ENCODE data around the gene SLC45A2. TPM values are rescaled to one million over a fixed set of nuclear protein-coding genes. Genes with fewer than 3 reads are reported as not detected.

SLC45A2 gene
- total RNA-seq, 3 donors from 2014 or later (not counting 1 experiment from before 2014, with no cell fraction given) = not detected

DNA sequence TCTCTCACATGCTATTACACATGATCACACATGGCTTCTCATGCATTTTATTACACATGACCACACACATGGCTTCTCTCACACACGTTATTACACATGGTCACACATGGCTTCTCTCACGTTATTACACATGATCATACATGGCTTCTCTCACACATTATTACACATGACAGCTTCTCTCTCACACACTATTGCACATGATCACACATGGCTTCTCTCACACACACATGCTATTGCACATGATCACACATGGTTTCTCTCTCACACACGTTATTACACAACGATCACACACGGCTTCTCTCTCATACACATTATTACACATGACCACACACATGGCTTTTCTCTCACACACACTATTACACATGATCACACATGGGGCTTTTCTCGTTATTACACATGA, 954 bp upstream of the SLC45A2 start:
- Mint-ChIP-seq H3K36me3 (no peaks in the 10 kb centered on the region), H3K9me3 (no peaks in the 10 kb centered on the region), H3K27me3 (ENCODE audit: low read depth in 2 of 2) (no peaks in the 10 kb centered on the region), H3K4me1 (no peaks in the 10 kb centered on the region), H3K27ac (no peak overlapping the region), H3K4me3 (no peak overlapping the region)
- H3K36me3 ChIP-seq (ENCODE audit: control insufficient read depth, insufficient read depth, low read length) = peaks cover 16% of the 10 kb centered on the region
- H3K27ac ChIP-seq (ENCODE audit: low read length) = no peak overlapping the region
- no peaks in the 10 kb centered on the region for H3K9me3 ChIP-seq (ENCODE audit: control insufficient read depth, insufficient read depth, low read length)
- H3K27me3 ChIP-seq (ENCODE audit: control insufficient read depth, insufficient read depth, low read length) = no peaks in the 10 kb centered on the region
- DNase-seq = no peak
- intact Hi-C loops (cut with micrococcal nuclease) = no loop called here
- H3K4me1 ChIP-seq (ENCODE audit: control insufficient read depth, insufficient read depth, low read length) = no peaks in the 10 kb centered on the region
- WGBS (ENCODE audit: insufficient coverage) = 96% methylated on average over 6 of the region's 6 CpGs
- no peak overlapping the region for H3K4me3 ChIP-seq (ENCODE audit: low read length)
- no peak for ATAC-seq
- TF ChIP-seq, protein P1, sequence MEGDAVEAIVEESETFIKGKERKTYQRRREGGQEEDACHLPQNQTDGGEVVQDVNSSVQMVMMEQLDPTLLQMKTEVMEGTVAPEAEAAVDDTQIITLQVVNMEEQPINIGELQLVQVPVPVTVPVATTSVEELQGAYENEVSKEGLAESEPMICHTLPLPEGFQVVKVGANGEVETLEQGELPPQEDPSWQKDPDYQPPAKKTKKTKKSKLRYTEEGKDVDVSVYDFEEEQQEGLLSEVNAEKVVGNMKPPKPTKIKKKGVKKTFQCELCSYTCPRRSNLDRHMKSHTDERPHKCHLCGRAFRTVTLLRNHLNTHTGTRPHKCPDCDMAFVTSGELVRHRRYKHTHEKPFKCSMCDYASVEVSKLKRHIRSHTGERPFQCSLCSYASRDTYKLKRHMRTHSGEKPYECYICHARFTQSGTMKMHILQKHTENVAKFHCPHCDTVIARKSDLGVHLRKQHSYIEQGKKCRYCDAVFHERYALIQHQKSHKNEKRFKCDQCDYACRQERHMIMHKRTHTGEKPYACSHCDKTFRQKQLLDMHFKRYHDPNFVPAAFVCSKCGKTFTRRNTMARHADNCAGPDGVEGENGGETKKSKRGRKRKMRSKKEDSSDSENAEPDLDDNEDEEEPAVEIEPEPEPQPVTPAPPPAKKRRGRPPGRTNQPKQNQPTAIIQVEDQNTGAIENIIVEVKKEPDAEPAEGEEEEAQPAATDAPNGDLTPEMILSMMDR (IDR thresholded peaks at IDR 0.05) = no peak

DNA sequence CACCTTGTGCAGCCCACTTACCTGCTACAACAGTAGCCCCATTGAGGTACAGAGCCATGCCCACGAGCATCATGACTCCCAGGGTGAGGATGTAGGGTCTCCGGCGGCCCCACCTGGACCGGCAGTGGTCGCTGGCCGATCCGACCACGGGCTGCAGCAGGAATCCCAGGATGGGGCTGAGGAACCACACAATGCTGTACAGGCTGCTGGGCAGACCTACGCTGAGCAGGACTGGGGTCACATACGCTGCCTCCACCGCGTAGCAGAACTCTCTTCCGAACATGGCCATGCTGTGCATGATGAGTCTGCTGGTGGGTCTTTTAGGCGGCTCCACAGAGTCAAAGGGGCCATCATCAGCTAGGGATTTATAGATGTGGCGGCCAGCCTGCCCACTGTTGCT, 315 bp downstream of the SLC45A2 start:
- ATAC-seq (no peak), DNase-seq (no peak)
- Histone ChIP-seq H3K27me3 (ENCODE audit: control insufficient read depth, insufficient read depth, low read length) (no peaks in the 10 kb centered on the region), H3K27ac (ENCODE audit: low read length) (no peak overlapping the region), H3K9me3 (ENCODE audit: control insufficient read depth, insufficient read depth, low read length) (no peaks in the 10 kb centered on the region), H3K4me1 (ENCODE audit: control insufficient read depth, insufficient read depth, low read length) (no peaks in the 10 kb centered on the region), H3K36me3 (ENCODE audit: control insufficient read depth, insufficient read depth, low read length) (peaks cover 14% of the 10 kb centered on the region), H3K4me3 (ENCODE audit: low read length) (no peak overlapping the region)
- WGBS (ENCODE audit: insufficient coverage) = 96% methylated on average over 15 of the region's 15 CpGs
- TF ChIP-seq, protein P1 (IDR thresholded peaks at IDR 0.05) = no peak
- H3K4me1 Mint-ChIP-seq = no peaks in the 10 kb centered on the region
- no peaks in the 10 kb centered on the region for H3K36me3 Mint-ChIP-seq
- H3K27ac Mint-ChIP-seq = no peak overlapping the region
- H3K4me3 Mint-ChIP-seq = no peak overlapping the region
- H3K27me3 Mint-ChIP-seq (ENCODE audit: low read depth in 2 of 2) = no peaks in the 10 kb centered on the region
- intact Hi-C loops (cut with micrococcal nuclease) = no loop called here
- no peaks in the 10 kb centered on the region for H3K9me3 Mint-ChIP-seq

DNA sequence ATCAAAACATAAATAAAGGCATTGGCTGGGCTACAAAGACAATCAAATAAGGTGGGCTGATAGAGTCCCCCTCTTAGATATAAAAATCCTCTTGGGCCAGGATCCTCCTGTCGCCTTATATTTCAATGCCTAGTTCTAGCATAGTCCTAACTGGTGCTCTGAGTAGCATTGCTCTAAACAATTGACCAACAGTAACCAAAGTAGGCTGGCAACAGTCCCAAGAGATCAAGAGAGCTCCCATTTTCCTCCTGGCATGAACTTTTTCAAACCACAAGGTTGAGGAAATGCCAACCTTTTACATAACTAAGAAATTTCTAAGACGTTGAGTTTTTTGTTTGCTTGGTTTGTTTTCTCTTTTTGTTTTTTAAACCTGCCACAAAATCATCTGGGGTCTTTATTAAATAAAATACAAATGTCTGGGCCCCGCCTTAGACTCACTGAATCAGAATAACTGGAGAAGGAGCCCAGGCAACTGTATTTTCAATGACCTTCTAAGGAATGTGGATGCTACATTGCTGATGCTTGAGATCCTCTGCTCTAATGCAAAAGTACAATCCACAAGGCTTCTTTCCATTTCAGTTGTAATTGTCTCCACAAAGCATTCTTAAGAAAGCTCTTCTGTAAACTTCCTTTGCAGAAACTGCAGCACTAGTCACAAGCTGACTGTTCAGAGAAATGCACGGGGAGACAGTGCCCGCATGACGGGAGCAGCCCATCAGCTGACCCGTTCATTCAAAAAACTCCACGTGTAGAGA, 2.9 kb downstream of the SLC45A2 start:
- Histone ChIP-seq H3K36me3 (ENCODE audit: control insufficient read depth, insufficient read depth, low read length) (no peaks in the 10 kb centered on the region), H3K27me3 (ENCODE audit: control insufficient read depth, insufficient read depth, low read length) (no peaks in the 10 kb centered on the region), H3K4me3 (ENCODE audit: low read length) (no peak overlapping the region), H3K27ac (ENCODE audit: low read length) (no peak overlapping the region), H3K9me3 (ENCODE audit: control insufficient read depth, insufficient read depth, low read length) (no peaks in the 10 kb centered on the region), H3K4me1 (ENCODE audit: control insufficient read depth, insufficient read depth, low read length) (no peaks in the 10 kb centered on the region)
- no peak overlapping the region for H3K27ac Mint-ChIP-seq
- TF ChIP-seq, protein P1 (IDR thresholded peaks at IDR 0.05) = no peak
- no peaks in the 10 kb centered on the region for H3K36me3 Mint-ChIP-seq
- intact Hi-C loops (cut with micrococcal nuclease) = no loop called here
- H3K9me3 Mint-ChIP-seq = no peaks in the 10 kb centered on the region
- no peaks in the 10 kb centered on the region for H3K27me3 Mint-ChIP-seq (ENCODE audit: low read depth in 2 of 2)
- whole genome bisulfite sequencing (ENCODE audit: insufficient coverage) = 90% methylated on average over 7 of the region's 8 CpGs
- DNase-seq (no peak), ATAC-seq (no peak)
- H3K4me1 Mint-ChIP-seq = no peaks in the 10 kb centered on the region
- H3K4me3 Mint-ChIP-seq = no peak overlapping the region

DNA sequence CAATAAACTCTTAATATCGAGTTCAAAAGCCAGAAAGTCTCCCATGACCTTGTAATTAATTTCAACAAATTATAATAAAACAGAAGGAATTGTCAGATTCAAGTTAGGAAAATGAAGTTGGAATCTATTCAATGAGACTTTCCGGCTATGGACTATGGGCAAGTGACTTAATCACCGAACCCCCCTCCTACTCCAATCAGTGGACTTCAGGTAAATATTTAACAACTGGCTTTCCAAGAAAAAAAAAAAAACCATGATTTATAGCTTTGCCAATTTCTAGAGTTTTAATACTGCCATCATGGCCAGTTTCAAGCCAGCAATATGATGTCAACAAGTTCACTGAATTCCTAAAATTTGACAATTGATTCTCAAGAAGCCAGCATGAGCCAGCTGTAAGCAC, 4.5 kb downstream of the SLC45A2 start:
- Histone ChIP-seq H3K4me3 (ENCODE audit: low read length) (no peak overlapping the region), H3K36me3 (ENCODE audit: control insufficient read depth, insufficient read depth, low read length) (no peaks in the 10 kb centered on the region), H3K9me3 (ENCODE audit: control insufficient read depth, insufficient read depth, low read length) (no peaks in the 10 kb centered on the region), H3K27me3 (ENCODE audit: control insufficient read depth, insufficient read depth, low read length) (no peaks in the 10 kb centered on the region), H3K4me1 (ENCODE audit: control insufficient read depth, insufficient read depth, low read length) (no peaks in the 10 kb centered on the region), H3K27ac (ENCODE audit: low read length) (no peak overlapping the region)
- H3K27me3 Mint-ChIP-seq (ENCODE audit: low read depth in 2 of 2) = no peaks in the 10 kb centered on the region
- no peaks in the 10 kb centered on the region for H3K9me3 Mint-ChIP-seq
- WGBS (ENCODE audit: insufficient coverage) = 93% methylated on average over 3 of the region's 3 CpGs
- DNase-seq (no peak), ATAC-seq (no peak)
- H3K4me3 Mint-ChIP-seq = no peak overlapping the region
- intact Hi-C loops (cut with micrococcal nuclease) = no loop called here
- H3K4me1 Mint-ChIP-seq = no peaks in the 10 kb centered on the region
- TF ChIP-seq, protein P1 (IDR thresholded peaks at IDR 0.05) = no peak
- H3K36me3 Mint-ChIP-seq = no peaks in the 10 kb centered on the region
- H3K27ac Mint-ChIP-seq = no peak overlapping the region

Data from natural killer cell (primary cell).